Testis (tissue), 3 donors: ENCODE measurements around the gene MYRF. TPM values are rescaled to one million over a fixed set of nuclear protein-coding genes. Genes with fewer than 3 reads are reported as not detected.

Source experiments
- DNase-seq: peaks from one replicate; pipeline ENCODE4 v3.0.0-alpha.2; 2019
- H3K27ac ChIP-seq, 2 donors: fragments of 200-600 bp; sonication (generic); one replicate each; pipeline ENCODE4 v1.5.1; 2019
- H3K27me3 ChIP-seq: fragments of 200-600 bp; sonication (generic); one replicate; pipeline ENCODE4 v1.5.1; 2019
- H3K36me3 ChIP-seq: fragments of 200-600 bp; sonication (generic); one replicate; pipeline ENCODE4 v1.5.1; 2017; ENCODE audit warnings: low read depth; ENCODE audit errors: missing control alignments
- H3K4me1 ChIP-seq: fragments of 200-600 bp; sonication (generic); one replicate; pipeline ENCODE4 v1.5.1; 2019
- H3K4me3 ChIP-seq, 2 donors: fragments of 200-600 bp; sonication (generic); one replicate each; pipeline ENCODE4 v1.5.1; 2017 to 2019
- H3K9me3 ChIP-seq: fragments of 200-600 bp; sonication (generic); one replicate; pipeline ENCODE4 v1.5.1; 2017
- POLR2A ChIP-seq: fragments of 450-650 bp; IDR thresholded peaks from one replicate; pipeline ENCODE4 v1.6.1; 2017; ENCODE audit warnings: antibody characterized with exemption, mild to moderate bottlenecking, moderate library complexity
- WGBS, 2 donors: methylation state at CpG; one replicate each; pipeline ENCODE4 v1.1.5; 2018; 5-methylcytosine and 5-hydroxymethylcytosine counted together
- intact Hi-C: fragments of 100-400 bp; cut with DNase I; formaldehyde crosslinking; loops from one replicate; pipeline ENCODE4 v1.15.1; 2023; ENCODE audit warnings: low total_unique reads
- polyA plus RNA-seq: library from polyadenylated mRNA; stranded (reverse); fragments of 350-450 nt; fragmentation: Illumina TruSeq; extraction: RNeasy Lipid Tissue Mini Kit (QIAGEN cat#74804); gene quantifications from one replicate; pipeline ENCODE4 v1.2.3, GENCODE V29; 2014; ENCODE audit warnings: low read depth, low replicate concordance; ENCODE audit not compliant: insufficient read depth
- total RNA-seq, 2 donors: library from RNA; depleted of rRNA; stranded (reverse); fragments of >200 nt; gene quantifications; one replicate each; pipeline ENCODE4 v1.2.3, GENCODE V29; 2016
- TF ChIP-seq, protein P1 (sequence below), 3 experiments: fragments of 450-650 bp in 2 of 3; fragments of 200-600 bp in 1 of 3; sonication (generic) in 1 of 3; IDR thresholded peaks; one replicate each; pipeline ENCODE4 v1.5.1; 2016 to 2019; ENCODE audit warnings: antibody characterized with exemption in 3 of 3, mild to moderate bottlenecking in 2 of 3, moderate library complexity in 1 of 3

The MYRF gene
- total and polyA plus RNA-seq, 3 donors from 2014 or later = 9.2 to 15.2 (median 10.7) TPM

DNA sequence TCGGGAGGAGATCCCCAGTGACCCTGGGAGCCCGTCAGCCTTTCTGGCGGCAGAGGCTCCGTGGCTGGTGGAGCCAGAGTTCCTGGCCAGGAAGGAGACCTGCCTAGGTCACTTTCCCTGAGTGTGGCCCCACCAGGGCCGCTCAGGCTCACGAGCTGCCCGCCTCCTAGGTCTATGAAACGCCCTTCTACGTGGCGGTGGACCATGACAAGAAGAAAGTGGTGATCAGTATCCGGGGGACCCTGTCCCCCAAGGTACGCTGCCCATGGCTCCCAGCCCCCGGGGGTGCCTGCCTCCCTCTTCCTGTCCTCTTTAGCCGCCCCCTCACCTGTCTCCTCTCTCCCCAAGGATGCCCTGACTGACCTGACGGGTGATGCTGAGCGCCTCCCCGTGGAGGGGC, 17.0 kb upstream of the MYRF start:
- intact Hi-C loops = no loop called here
- H3K4me1 ChIP-seq = peaks cover 37% of the 10 kb centered on the region
- H3K9me3 ChIP-seq = no peaks in the 10 kb centered on the region
- H3K27ac ChIP-seq = no peak overlapping the region
- DNase-seq = no peak
- WGBS, 2 donors = 91 to 97% methylated on average over 10 to 17 of the region's 17 CpGs
- TF ChIP-seq, protein P1, sequence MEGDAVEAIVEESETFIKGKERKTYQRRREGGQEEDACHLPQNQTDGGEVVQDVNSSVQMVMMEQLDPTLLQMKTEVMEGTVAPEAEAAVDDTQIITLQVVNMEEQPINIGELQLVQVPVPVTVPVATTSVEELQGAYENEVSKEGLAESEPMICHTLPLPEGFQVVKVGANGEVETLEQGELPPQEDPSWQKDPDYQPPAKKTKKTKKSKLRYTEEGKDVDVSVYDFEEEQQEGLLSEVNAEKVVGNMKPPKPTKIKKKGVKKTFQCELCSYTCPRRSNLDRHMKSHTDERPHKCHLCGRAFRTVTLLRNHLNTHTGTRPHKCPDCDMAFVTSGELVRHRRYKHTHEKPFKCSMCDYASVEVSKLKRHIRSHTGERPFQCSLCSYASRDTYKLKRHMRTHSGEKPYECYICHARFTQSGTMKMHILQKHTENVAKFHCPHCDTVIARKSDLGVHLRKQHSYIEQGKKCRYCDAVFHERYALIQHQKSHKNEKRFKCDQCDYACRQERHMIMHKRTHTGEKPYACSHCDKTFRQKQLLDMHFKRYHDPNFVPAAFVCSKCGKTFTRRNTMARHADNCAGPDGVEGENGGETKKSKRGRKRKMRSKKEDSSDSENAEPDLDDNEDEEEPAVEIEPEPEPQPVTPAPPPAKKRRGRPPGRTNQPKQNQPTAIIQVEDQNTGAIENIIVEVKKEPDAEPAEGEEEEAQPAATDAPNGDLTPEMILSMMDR (IDR thresholded peaks at IDR 0.05) = no peak
- no peak for TF ChIP-seq POLR2A
- no peak overlapping the region for H3K4me3 ChIP-seq
- H3K27me3 ChIP-seq = no peaks in the 10 kb centered on the region
- H3K36me3 ChIP-seq = no peaks in the 10 kb centered on the region

DNA sequence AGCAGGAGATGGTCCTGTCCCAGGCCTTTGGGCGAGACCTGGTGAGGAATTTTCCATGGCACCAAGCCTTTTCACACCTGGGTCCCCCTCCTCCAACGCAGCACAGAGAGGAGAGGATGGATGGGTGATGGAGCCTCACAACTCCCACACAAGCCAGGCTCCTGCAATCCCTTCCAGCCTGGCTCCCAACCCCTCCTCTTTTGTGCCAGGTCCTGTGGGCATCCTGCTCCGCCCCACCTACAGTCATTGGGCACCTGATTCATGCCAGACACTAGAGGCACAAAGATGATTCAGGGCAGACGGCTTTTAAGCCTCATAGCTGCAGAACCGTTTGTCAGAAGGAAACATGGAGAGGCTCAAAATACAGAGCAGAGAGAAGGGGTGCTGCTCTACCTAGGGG, 16.1 kb upstream of the MYRF start:
- intact Hi-C loops = no loop called here
- Histone ChIP-seq H3K9me3 (no peaks in the 10 kb centered on the region), H3K36me3 (no peaks in the 10 kb centered on the region), H3K27ac (no peak overlapping the region), H3K4me1 (peaks cover 37% of the 10 kb centered on the region), H3K27me3 (no peaks in the 10 kb centered on the region), H3K4me3 (no peak overlapping the region)
- DNase-seq = no peak
- TF ChIP-seq POLR2A = no peak
- TF ChIP-seq, protein P1 (IDR thresholded peaks at IDR 0.05) = no peak
- 93 to 95% methylated on average over 4 to 5 of the region's 5 CpGs for WGBS, 2 donors

DNA sequence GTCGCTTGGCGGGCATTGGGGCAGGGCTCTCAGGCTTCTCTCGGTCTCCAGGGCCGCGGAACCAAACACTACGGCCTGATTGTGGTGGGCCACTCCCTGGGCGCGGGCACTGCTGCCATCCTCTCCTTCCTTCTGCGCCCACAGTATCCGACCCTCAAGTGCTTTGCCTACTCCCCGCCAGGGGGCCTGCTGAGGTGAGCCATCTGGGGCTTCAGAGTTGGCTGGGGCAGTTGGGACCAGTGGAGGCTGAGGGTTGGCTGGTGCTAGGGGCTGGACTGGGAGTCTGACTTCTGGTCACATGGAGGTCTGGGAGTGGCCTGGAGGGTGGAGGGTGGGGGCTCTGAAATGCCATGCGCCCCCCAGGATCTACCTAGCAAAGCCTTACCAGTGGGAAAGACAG, 15.3 kb upstream of the MYRF start:
- H3K36me3 ChIP-seq = no peaks in the 10 kb centered on the region
- no peak for TF ChIP-seq POLR2A
- TF ChIP-seq, protein P1 (IDR thresholded peaks at IDR 0.05) = no peak

DNA sequence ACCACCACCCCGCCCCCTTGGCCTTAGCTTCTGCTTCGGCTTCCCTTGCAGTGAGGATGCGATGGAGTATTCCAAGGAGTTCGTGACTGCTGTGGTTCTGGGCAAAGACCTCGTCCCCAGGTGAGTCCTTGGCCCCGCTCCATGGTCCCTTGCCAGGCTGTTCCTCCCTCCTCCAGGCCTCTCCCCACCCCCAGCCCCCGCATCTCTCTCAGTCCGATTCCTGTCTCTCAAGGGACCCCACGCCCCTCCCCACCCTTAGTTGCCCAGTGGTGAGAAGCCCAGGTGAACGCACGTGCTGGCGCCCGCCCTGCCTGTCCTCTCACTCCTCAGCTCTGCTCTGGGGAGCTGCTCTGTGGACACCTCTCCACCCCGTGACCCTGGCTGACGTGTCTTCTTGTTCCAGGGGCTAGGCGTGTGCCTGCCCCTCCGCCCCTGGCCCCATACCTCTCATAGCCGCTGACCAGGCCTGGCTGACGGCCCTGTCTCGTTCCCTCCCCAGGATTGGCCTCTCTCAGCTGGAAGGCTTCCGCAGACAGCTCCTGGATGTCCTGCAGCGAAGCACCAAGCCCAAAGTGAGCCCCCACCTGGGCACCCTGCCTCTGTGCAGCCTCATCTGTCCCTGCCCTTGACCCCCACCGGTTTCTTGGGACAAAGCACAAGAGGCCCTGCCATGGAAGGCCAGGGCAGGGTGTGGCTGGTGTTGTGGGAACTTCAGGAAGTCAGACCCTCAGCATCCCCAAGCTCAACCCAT, 14.6 kb upstream of the MYRF start:
- TF ChIP-seq, protein P1 (IDR thresholded peaks at IDR 0.05) = no peak
- TF ChIP-seq POLR2A = no peak
- H3K4me1 ChIP-seq = peaks cover 26% of the 10 kb centered on the region
- H3K9me3 ChIP-seq = no peaks in the 10 kb centered on the region
- no peak for DNase-seq
- intact Hi-C loops = no loop called here
- H3K27ac ChIP-seq = peak overlapping the region in 1 of 2 donors; percentile 25
- no peaks in the 10 kb centered on the region for H3K27me3 ChIP-seq
- no peak overlapping the region for H3K4me3 ChIP-seq
- 74 to 77% methylated on average over 17 to 23 of the region's 23 CpGs for WGBS, 2 donors
- no peaks in the 10 kb centered on the region for H3K36me3 ChIP-seq

More for the DNA sequence above, 15.3 kb upstream of the MYRF start:
- H3K27me3 ChIP-seq = no peaks in the 10 kb centered on the region
- H3K27ac ChIP-seq = peak overlapping the region in 1 of 2 donors; percentile 25
- WGBS, 2 donors = 96 to 100% methylated on average over 2 to 12 of the region's 12 CpGs
- H3K9me3 ChIP-seq = no peaks in the 10 kb centered on the region
- intact Hi-C loops = no loop called here
- H3K4me3 ChIP-seq = no peak overlapping the region
- no peak for DNase-seq
- H3K4me1 ChIP-seq = peaks cover 33% of the 10 kb centered on the region

DNA sequence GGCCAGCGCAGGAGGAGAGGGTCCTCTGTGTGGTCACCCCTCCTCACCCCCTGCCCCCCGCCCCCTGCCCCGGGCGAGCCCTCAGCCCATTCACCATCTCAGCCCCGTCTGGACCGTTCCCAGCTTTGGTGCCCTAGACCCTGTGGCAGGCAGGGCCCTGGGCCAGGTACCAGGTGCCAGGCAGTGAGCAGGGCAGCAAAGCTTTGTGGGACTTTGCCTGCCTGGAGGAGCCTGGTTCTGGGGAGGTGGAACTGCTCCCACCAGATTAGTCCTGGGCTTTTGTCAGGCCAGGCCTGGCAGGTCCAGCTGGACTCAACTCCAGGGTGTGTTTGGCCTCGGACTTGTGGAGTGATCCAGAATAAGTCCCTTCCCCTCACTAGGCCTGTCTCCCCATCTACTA, 13.7 kb upstream of the MYRF start:
- Histone ChIP-seq H3K9me3 (no peaks in the 10 kb centered on the region), H3K36me3 (no peaks in the 10 kb centered on the region), H3K27ac (peak overlapping the region; percentile 24 to 25), H3K4me1 (peaks cover 18% of the 10 kb centered on the region), H3K4me3 (no peak overlapping the region), H3K27me3 (no peaks in the 10 kb centered on the region)
- no peak for TF ChIP-seq POLR2A
- TF ChIP-seq, protein P1 (IDR thresholded peaks at IDR 0.05) = no peak
- intact Hi-C loops = no loop called here
- DNase-seq = no peak
- WGBS, 2 donors = 75 to 93% methylated on average over 1 to 7 of the region's 7 CpGs
